Tibial nerve (tissue), 4 donors: ENCODE data around the gene AOC2. TPM values are rescaled to one million over a fixed set of nuclear protein-coding genes. Genes with fewer than 3 reads are reported as not detected.

Experiments
- DNase-seq, 2 donors: peaks; one replicate each; pipeline ENCODE4 v3.0.0-alpha.2; 2019; ENCODE audit warnings: low spot score in 2 of 2
- H3K27ac ChIP-seq, 4 donors: fragments of 200-600 bp; sonication (generic) in 3 of 4; one replicate each; pipeline ENCODE4 v1.5.1; 2017 to 2019; ENCODE audit warnings: mild to moderate bottlenecking in 1 of 4
- H3K27me3 ChIP-seq, 2 donors: fragments of 200-600 bp; sonication (generic) in 1 of 2; one replicate each; pipeline versions ENCODE4 v1.5.1 to v1.6.0; 2017 to 2019
- H3K36me3 ChIP-seq, 3 donors: fragments of 200-600 bp; sonication (generic); one replicate each; pipeline ENCODE4 v1.5.1; 2018 to 2019
- H3K4me1 ChIP-seq, 4 donors: fragments of 200-600 bp; sonication (generic) in 3 of 4; one replicate each; pipeline ENCODE4 v1.5.1; 2017 to 2019
- H3K4me3 ChIP-seq, 4 donors: fragments of 200-600 bp; sonication (generic) in 3 of 4; one replicate each; pipeline ENCODE4 v1.5.1; 2017 to 2019; ENCODE audit warnings: mild to moderate bottlenecking in 1 of 4, moderate library complexity in 1 of 4
- H3K9me3 ChIP-seq, 4 donors: fragments of 200-600 bp; sonication (generic) in 3 of 4; one replicate each; pipeline ENCODE4 v1.5.1; 2017 to 2019
- EP300 ChIP-seq, 2 donors: sonication (generic); formaldehyde crosslinking; IDR thresholded peaks; one replicate each; pipeline ENCODE4 v1.6.1; 2017; ENCODE audit warnings: antibody characterized with exemption in 2 of 2, mild to moderate bottlenecking in 1 of 2
- POLR2A ChIP-seq, 2 donors: fragments of 450-650 bp; IDR thresholded peaks; one replicate each; pipeline ENCODE4 v1.6.1; 2017; ENCODE audit warnings: antibody characterized with exemption in 2 of 2, mild to moderate bottlenecking in 2 of 2, moderate library complexity in 2 of 2
- WGBS, 2 donors: methylation state at CpG; one replicate each; pipeline ENCODE4 v1.1.5; 2018; 5-methylcytosine and 5-hydroxymethylcytosine counted together
- total RNA-seq, 4 donors: library from RNA; depleted of rRNA; stranded (reverse); fragments of >200 nt; gene quantifications; one replicate each; pipeline ENCODE4 v1.1.0, GENCODE V29; 2016
- TF ChIP-seq, protein P1 (sequence below), 5 experiments: fragments of 200-600 bp in 3 of 5; fragments of 450-650 bp in 2 of 5; sonication (generic) in 3 of 5; IDR thresholded peaks; one replicate each; pipeline ENCODE4 v1.5.1; 2016 to 2019; ENCODE audit warnings: antibody characterized with exemption in 5 of 5, mild to moderate bottlenecking in 3 of 5, moderate library complexity in 2 of 5

AOC2 gene
- total RNA-seq, 4 donors from 2014 or later: 2.0 to 3.3 (median 3.0) TPM

DNA sequence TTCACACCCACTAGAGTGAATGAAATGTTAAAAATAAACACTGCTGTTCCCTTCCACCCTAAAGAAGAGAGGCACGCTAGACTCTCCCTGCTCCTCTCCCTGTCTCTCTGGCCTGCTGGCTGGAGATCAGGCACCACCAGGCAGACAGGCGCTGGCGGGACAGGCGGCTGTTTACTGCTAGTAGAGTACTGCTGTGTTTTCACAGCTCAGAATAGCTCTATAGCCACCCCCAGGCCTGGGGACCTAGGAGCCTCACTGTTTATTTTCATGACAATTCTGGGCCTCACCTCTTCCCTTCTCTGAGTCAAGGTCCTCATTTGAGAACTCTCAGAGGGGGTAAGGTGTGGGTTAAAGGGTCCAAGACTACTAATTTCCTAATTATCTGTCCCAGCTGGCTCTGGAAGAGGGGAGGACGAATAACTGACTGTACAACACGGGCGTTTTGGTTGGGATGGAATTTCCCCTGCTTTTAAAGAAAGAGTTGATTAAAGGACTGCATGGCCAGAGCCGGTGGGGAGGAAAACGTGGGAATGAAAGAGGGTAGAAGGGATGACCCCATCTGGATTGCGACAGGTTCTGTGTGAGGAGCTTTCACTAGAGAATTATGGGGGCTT lies 47.3 kb downstream of the AOC2 start:
- H3K9me3 ChIP-seq: no peaks in the 10 kb centered on the region
- H3K36me3 ChIP-seq: no peaks in the 10 kb centered on the region
- TF ChIP-seq POLR2A (IDR thresholded peaks at IDR 0.05) (no peak), EP300 (IDR thresholded peaks at IDR 0.05) (no peak)
- TF ChIP-seq, protein P1, sequence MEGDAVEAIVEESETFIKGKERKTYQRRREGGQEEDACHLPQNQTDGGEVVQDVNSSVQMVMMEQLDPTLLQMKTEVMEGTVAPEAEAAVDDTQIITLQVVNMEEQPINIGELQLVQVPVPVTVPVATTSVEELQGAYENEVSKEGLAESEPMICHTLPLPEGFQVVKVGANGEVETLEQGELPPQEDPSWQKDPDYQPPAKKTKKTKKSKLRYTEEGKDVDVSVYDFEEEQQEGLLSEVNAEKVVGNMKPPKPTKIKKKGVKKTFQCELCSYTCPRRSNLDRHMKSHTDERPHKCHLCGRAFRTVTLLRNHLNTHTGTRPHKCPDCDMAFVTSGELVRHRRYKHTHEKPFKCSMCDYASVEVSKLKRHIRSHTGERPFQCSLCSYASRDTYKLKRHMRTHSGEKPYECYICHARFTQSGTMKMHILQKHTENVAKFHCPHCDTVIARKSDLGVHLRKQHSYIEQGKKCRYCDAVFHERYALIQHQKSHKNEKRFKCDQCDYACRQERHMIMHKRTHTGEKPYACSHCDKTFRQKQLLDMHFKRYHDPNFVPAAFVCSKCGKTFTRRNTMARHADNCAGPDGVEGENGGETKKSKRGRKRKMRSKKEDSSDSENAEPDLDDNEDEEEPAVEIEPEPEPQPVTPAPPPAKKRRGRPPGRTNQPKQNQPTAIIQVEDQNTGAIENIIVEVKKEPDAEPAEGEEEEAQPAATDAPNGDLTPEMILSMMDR (IDR thresholded peaks at IDR 0.05): no peak
- WGBS, 2 donors: 23 to 33% methylated on average over 10 of the region's 10 CpGs
- no peak overlapping the region for H3K4me3 ChIP-seq
- peaks cover 0 to 24% (median 5%) of the 10 kb centered on the region in 4 donors for H3K4me1 ChIP-seq
- no peaks in the 10 kb centered on the region for H3K27me3 ChIP-seq
- H3K27ac ChIP-seq: peak overlapping the region in 3 of 4 donors; percentile 57 to 79 (median 70)
- peak in 1 of 2 donors; percentile 33 for DNase-seq

DNA sequence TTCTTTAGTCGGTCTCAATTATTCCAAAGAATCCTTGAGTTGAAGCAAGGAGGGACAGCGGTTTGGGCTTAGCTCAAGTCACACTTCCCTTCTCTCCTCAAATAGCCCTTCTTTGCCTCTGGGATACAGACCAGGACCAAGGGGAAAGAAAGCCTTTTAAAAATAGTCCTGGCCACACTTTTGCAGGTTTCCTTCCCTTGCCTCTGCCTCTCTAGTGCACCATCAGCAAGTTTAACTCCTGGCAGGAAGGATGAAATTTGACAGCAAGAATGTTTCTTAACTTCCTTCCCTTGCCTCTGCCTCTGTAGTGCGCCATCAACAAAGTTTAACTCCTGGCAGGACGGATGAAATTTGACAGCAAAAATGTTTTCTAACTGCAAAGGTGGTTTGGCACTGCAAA lies 49.0 kb downstream of the AOC2 start:
- H3K4me1 ChIP-seq: peaks cover 0 to 24% (median 5%) of the 10 kb centered on the region in 4 donors
- no peaks in the 10 kb centered on the region for H3K36me3 ChIP-seq
- H3K27me3 ChIP-seq: no peaks in the 10 kb centered on the region
- WGBS, 2 donors: 17 to 31% methylated on average over 4 of the region's 4 CpGs
- DNase-seq: no peak
- no peaks in the 10 kb centered on the region for H3K9me3 ChIP-seq
- TF ChIP-seq, protein P1 (IDR thresholded peaks at IDR 0.05): no peak
- TF ChIP-seq EP300 (IDR thresholded peaks at IDR 0.05) (peak in 1 of 2 donors; percentile 31), POLR2A (IDR thresholded peaks at IDR 0.05) (no peak)
- no peak overlapping the region for H3K4me3 ChIP-seq
- peak overlapping the region in 1 of 4 donors; percentile 6 for H3K27ac ChIP-seq

DNA sequence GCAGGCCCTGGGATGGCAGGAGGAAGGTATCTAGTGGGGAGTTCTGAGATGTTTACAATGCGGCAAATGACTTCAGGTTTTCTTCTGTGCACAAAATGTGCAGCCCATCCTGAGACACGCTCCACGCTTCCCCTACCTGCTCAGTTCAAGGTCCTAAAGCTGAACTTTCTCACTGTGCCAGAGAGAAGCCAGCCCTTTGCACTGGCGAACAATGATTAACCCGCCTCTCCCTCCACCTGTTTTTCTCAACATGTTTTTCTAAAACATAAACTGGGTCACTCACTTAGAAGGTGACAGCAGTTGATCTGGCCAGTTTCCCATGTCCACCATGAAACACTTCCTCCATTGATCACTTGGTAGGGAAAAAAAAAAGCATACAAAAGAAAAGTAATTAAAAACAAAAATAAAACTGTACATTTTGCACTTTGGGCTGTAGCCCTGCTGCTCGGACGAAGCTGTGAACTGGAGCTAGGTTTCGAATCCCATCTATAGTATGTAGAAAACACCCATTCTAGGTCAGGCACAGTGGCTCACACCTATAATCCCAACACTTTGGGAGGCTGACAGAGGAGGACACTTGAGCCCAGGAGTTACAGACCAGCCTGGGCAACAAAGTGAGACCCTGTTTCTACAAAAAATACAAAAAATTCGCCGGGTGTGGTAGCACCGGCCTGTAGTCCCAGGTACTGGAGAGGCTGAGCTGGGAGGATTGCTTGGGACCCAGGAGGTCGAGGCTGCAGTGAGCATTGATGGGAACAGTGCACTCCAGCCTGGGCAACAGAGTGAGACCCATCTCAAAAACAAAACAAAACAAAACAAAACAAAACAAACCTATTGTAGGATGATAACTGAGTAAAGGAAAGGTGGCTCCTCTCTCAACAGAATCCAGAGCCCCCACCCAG lies 50.2 kb downstream of the AOC2 start:
- H3K9me3 ChIP-seq: no peaks in the 10 kb centered on the region
- no peak overlapping the region for H3K4me3 ChIP-seq
- WGBS, 2 donors: 82 to 83% methylated on average over 12 of the region's 12 CpGs
- no peaks in the 10 kb centered on the region for H3K36me3 ChIP-seq
- H3K27ac ChIP-seq: no peak overlapping the region
- TF ChIP-seq, protein P1 (IDR thresholded peaks at IDR 0.05): no peak
- TF ChIP-seq EP300 (IDR thresholded peaks at IDR 0.05): no peak
- no peak for TF ChIP-seq POLR2A (IDR thresholded peaks at IDR 0.05)
- no peaks in the 10 kb centered on the region for H3K27me3 ChIP-seq
- DNase-seq: no peak
- H3K4me1 ChIP-seq: peaks cover 0 to 24% (median 5%) of the 10 kb centered on the region in 4 donors

DNA sequence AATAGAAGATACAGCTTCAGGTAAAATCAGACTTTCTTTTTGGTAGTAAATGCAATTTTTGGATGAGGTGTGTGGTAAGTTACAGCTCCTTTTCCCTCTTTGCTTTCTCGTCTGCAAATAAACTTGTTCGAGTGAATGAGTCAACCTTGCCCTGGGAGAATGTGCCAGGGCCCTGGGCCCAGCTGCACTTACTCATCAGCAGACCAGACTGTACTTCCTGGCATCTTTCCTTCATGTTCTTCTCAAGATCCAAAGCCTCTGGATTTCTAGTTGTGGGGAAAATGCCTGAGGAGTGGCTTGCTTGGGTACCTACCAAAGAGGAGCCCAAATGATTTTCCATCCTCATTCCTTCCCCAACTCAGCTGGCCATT lies 50.8 kb downstream of the AOC2 start:
- no peak overlapping the region for H3K27ac ChIP-seq

More for the DNA sequence above, 50.8 kb downstream of the AOC2 start:
- no peaks in the 10 kb centered on the region for H3K9me3 ChIP-seq
- WGBS, 2 donors: 25 to 47% methylated on average over 2 of the region's 2 CpGs
- peaks cover 0 to 24% (median 5%) of the 10 kb centered on the region in 4 donors for H3K4me1 ChIP-seq
- TF ChIP-seq POLR2A (IDR thresholded peaks at IDR 0.05): no peak
- TF ChIP-seq, protein P1 (IDR thresholded peaks at IDR 0.05): no peak
- TF ChIP-seq EP300 (IDR thresholded peaks at IDR 0.05): no peak
- no peaks in the 10 kb centered on the region for H3K27me3 ChIP-seq
- no peak overlapping the region for H3K4me3 ChIP-seq
- peak in 1 of 2 donors; percentile 50 for DNase-seq
- H3K36me3 ChIP-seq: no peaks in the 10 kb centered on the region
